GM12878 (cell line): ENCODE results near the gene XPO5. TPM values are rescaled to one million over a fixed set of nuclear protein-coding genes. Genes with fewer than 3 reads are reported as not detected.
A peak's percentile ranks its signal among the peaks of the same experiment; 100 is the strongest.

ENCODE experiments used
- CEBPZ ChIP-seq: fragments of 150-350 bp; IDR thresholded peaks from 2 replicates; pipeline ENCODE4 v1.6.1; 2016; ENCODE audit warnings: low read depth, low read length
- CREB1 ChIP-seq: IDR thresholded peaks from 2 replicates; pipeline ENCODE4 v1.6.1; 2012; ENCODE audit warnings: low read depth, mild to moderate bottlenecking, inconsistent platforms
- CUX1 ChIP-seq: IDR thresholded peaks from 2 replicates; pipeline ENCODE4 v1.6.1; 2012; ENCODE audit warnings: improper control_type of control experiment, low read depth, low read length; ENCODE audit not compliant: insufficient replicate concordance
- EGR1 ChIP-seq, 2 experiments: IDR thresholded peaks; 1 replicate in 1 of 2; 2 replicates in 1 of 2; pipeline ENCODE4 v1.6.1; 2011 to 2012; ENCODE audit warnings: low read depth in 2 of 2, low read length in 2 of 2, borderline replicate concordance in 1 of 2, mild to moderate bottlenecking in 1 of 2, moderate library complexity in 1 of 2
- ESRRA ChIP-seq: IDR thresholded peaks from 2 replicates; pipeline ENCODE4 v1.6.1; 2012; ENCODE audit warnings: mild to moderate bottlenecking, low read length, improper control_type of control experiment
- EZH2 ChIP-seq: IDR thresholded peaks from 2 replicates; pipeline ENCODE4 v1.6.1; 2012; ENCODE audit warnings: low read depth, mild to moderate bottlenecking, control low read depth, inconsistent platforms, low read length, borderline replicate concordance; ENCODE audit not compliant: control insufficient read depth
- IKZF1 ChIP-seq: fragments of 450-650 bp; conservative IDR thresholded peaks from 2 replicates; pipeline ENCODE4 v1.6.1; 2017; ENCODE audit warnings: antibody characterized with exemption, mild to moderate bottlenecking
- NFXL1 ChIP-seq: fragments of 450-650 bp; IDR thresholded peaks from 2 replicates; pipeline ENCODE4 v1.6.1; 2017; ENCODE audit warnings: antibody characterized with exemption, mild to moderate bottlenecking, borderline replicate concordance
- NRF1 ChIP-seq: conservative IDR thresholded peaks from 2 replicates; pipeline ENCODE4 v1.6.1; 2011; ENCODE audit warnings: mild to moderate bottlenecking, low read depth, low read length, improper control_type of control experiment
- STAT3 ChIP-seq: IDR thresholded peaks from 2 replicates; pipeline ENCODE4 v1.6.1; 2011; ENCODE audit warnings: low read depth, low read length, improper control_type of control experiment
- ZBTB11 ChIP-seq: fragments of 450-650 bp; formaldehyde crosslinking; IDR thresholded peaks from 2 replicates; pipeline ENCODE4 v1.5.0; 2022; ENCODE audit warnings: mild to moderate bottlenecking, missing genetic modification characterization
- ZNF207 ChIP-seq: fragments of 450-650 bp; IDR thresholded peaks from 2 replicates; pipeline ENCODE4 v1.6.1; 2014; ENCODE audit warnings: antibody characterized with exemption, mild to moderate bottlenecking, borderline replicate concordance
- polyA plus RNA-seq, 11 experiments: library from polyadenylated mRNA; depleted of rRNA in 4 of 11; unstranded in 6 of 11; stranded (reverse) in 5 of 11; fragments of >200 nt; fragmentation: Nextera tagmentation in 4 of 11; fragmentation: Illumina TruSeq in 1 of 11; extraction: Ambion mirVana in 4 of 11; extraction: Trizol in 1 of 11; gene quantifications; 1 replicate in 1 of 11; 2 replicates in 10 of 11; pipeline versions ENCODE4 v1.2.1 to v1.2.3, GENCODE V29; 2011 to 2016; ENCODE audit warnings: inconsistent platforms in 2 of 11, missing spikeins in 2 of 11, low read depth in 1 of 11
- total RNA-seq, 4 experiments: library from RNA; depleted of rRNA in 3 of 4; stranded (reverse); fragments of >200 nt in 3 of 4; fragmentation: Illumina TruSeq in 1 of 4; extraction: Trizol in 1 of 4; gene quantifications; 2 replicates each; pipeline versions ENCODE4 v1.2.1 to v1.2.3, GENCODE V29; 2013 to 2021
- TF ChIP-seq, protein P1 (sequence below): fragments of 450-650 bp; formaldehyde crosslinking; IDR thresholded peaks from 2 replicates; pipeline ENCODE4 v1.4.0; 2022; ENCODE audit warnings: mild to moderate bottlenecking, moderate library complexity

The XPO5 gene
- total and polyA plus RNA-seq, 10 of the 15 experiments (the other 5 are each of a cell fraction or from before 2014, with no cell fraction given): 11.3 to 76.0 (median 41.6) TPM

DNA sequence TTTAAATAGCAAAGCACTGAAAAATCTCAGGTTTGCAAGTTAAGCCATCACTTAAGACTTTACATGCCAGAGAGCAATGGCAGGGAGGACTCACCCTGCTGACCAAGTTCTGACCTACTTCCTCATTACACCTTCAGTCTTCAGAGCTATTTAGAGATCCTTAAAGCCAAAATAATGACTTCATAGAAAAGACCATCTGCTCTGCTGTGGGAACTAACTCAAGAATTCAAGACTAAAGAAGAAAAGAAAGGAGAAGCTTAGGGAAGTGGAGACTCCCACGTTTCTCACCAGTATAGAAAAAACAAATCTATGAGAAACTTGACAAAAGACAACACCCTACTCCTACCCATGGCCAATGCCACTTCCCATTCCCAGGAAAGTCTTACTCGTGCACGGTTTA lies 28.6 kb downstream of the XPO5 start (continued):
- no peak for TF ChIP-seq CEBPZ
- TF ChIP-seq, protein P1, sequence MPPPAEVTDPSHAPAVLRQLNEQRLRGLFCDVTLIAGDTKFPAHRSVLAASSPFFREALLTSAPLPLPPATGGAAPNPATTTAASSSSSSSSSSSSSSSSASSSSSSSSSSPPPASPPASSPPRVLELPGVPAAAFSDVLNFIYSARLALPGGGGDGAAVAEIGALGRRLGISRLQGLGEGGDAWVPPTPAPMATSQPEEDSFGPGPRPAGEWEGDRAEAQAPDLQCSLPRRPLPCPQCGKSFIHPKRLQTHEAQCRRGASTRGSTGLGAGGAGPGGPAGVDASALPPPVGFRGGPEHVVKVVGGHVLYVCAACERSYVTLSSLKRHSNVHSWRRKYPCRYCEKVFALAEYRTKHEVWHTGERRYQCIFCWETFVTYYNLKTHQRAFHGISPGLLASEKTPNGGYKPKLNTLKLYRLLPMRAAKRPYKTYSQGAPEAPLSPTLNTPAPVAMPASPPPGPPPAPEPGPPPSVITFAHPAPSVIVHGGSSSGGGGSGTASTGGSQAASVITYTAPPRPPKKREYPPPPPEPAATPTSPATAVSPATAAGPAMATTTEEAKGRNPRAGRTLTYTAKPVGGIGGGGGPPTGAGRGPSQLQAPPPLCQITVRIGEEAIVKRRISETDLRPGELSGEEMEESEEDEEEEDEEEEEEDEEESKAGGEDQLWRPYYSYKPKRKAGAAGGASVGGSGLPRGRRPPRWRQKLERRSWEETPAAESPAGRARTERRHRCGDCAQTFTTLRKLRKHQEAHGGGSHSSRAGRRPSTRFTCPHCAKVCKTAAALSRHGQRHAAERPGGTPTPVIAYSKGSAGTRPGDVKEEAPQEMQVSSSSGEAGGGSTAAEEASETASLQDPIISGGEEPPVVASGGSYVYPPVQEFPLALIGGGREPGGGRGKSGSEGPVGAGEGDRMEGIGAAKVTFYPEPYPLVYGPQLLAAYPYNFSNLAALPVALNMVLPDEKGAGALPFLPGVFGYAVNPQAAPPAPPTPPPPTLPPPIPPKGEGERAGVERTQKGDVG (CRISPR knock-in tag): no peak
- no peak for TF ChIP-seq ZBTB11
- TF ChIP-seq IKZF1: peak; percentile 52
- peak; percentile 39; the same call in 1 of the 2 replicates for TF ChIP-seq CREB1
- TF ChIP-seq ZNF207: no peak
- no peak for TF ChIP-seq EZH2
- no peak for TF ChIP-seq STAT3
- TF ChIP-seq EGR1 (IDR thresholded peaks at IDR 0.05; ENCODE audit: borderline replicate concordance in 1 of 2, low read depth in 2 of 2, low read length in 2 of 2): no peak
- no peak for TF ChIP-seq NFXL1
- TF ChIP-seq ESRRA: no peak
- no peak for TF ChIP-seq CUX1
- TF ChIP-seq NRF1: no peak
